ENCODE measurements around the gene KMT5C.

KMT5C gene

DNA sequence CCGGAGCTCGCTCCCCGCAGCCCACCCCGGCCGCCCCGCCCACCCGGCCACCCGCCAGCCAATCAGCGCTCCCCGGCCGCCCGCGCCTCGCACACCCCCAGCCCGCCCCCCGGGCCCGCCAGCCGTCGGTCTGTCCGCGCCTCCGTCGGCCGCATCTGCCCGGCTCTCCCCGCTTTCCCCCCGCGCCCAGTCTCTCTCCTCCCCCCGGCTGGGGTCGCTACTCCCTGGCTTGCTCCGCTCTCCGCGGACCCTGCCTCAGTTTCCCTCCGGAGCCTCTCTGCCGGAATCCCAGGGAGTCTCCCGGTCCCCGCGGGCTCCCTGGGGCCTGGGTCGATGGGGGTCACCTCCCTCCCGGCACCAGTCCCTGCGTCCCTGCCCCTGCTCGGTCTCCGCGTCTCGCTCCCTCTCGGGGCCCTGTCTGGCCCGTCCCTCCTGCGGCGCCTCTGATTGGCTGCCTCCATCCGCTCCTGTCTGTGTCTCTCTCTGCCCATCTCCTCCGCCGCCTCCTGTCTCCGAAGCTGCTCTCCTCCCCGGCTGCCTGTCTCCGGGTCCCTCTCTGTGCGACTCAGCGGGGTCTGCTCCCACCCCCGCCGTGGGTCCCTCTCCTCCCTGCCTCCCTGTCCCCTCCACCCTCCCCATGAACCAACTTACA, 30.1 kb downstream of the KMT5C start:
- no peak for DNase-seq

DNA sequence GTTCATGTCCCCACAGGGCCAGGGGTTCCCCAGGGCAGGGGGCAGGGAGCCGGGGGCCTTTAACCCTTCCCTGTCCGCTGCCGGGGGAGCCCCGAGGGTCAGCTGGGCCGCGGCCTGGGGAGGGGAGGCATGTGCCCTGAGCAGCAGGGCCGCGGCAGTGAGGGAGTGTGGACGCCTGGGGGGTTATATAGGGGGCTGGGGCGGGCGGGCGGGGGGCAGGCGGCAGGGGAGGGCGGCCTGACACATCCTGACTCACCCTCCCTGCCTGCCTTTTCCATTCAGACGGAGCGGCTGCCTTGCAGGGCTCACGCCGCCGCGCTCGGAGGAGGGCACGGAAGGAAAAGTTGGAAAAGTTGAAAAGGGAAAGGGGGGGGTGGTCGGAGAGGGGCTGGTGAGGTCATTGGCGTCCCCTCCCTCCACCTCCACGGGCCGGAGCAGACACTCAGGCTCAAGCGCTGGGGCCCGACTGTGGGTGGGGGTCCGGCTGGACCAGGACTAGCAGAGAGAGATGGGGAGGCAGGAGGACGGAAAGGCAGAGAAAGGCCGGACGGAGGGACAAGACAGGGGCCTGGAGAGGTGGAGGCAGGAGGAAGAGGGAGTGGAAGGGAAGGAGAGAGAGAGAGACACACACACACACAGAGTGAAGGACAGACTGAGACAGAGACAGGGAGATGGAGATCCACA, 30.8 kb downstream of the KMT5C start, which contains the start of gene IL11:
Gene IL11 (minus strand): TSS at position 159 of the 684 bp plus-strand sequence. CDS start 153 bp downstream, at position 6.
- no peak for DNase-seq

DNA sequence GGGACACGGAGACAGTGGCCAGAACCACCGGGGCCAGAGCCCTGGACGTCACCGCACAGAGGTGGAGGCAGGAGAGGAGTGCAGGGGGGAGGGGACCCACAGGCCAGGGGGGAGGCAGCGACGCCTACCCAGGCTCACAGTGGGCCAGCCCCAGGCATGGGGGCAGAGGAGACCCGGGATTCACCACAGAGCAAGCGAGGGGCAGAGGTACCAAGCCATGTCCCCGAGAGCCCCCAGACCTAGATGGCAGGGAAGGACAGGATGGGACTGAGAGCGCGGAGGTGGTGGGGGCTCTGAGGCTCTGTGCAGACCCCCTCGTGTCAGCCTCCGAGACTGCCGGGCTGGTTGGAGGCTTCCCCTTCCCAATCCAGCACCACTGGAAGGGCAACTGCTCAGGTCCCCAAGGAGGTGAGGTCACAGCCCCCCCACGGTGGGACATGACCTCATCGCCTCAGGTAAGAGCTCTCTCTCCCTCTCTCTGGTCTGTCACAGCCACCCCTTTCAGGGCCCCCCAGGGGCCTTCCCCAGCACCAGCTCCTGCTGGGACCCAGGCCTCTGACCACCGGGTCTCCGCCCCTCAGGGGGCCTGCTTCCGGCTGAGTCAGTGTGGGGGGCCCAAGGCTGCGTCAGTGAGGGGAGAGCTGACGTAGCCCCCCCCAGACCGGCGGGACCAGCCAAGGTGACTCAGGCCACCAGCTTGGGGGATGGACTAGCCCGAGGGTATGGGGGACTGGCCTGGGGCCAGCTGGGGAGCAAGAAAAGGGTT, 32.8 kb downstream of the KMT5C start:
- no peak for DNase-seq

DNA sequence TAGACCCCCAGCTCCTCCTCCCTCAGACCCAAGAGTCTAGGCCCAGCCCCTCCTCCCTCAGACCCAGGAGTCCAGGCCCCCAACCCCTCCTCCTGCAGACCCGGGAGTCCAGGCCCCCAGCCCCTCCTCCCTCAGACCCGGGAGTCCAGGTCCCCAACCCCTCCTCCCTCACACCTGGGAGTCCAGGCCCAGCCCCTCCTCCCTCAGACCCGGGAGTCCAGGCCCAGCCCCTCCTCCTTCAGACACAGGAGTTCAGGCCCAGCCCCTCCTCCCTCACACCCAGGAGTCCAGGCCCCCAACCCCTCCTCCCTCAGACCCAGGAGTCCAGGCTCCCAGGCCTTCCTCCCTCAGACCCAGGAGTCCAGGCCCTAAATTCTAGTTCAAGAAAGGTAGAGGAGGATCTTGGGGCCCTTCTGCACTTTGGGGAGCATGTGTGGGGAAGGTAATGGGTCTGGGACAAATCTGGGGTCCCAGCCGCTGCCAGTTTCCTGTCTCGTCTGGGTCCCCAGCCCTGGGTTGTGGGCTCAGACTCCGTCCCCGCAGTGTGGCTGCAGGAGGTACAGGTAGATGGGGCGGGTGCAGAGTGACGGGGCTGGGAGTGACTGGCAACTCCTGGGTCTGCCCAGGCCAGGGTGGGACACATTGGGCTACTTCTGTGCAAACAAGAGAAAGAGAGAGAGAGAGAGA, 33.8 kb downstream of the KMT5C start:
- no peak for DNase-seq

DNA sequence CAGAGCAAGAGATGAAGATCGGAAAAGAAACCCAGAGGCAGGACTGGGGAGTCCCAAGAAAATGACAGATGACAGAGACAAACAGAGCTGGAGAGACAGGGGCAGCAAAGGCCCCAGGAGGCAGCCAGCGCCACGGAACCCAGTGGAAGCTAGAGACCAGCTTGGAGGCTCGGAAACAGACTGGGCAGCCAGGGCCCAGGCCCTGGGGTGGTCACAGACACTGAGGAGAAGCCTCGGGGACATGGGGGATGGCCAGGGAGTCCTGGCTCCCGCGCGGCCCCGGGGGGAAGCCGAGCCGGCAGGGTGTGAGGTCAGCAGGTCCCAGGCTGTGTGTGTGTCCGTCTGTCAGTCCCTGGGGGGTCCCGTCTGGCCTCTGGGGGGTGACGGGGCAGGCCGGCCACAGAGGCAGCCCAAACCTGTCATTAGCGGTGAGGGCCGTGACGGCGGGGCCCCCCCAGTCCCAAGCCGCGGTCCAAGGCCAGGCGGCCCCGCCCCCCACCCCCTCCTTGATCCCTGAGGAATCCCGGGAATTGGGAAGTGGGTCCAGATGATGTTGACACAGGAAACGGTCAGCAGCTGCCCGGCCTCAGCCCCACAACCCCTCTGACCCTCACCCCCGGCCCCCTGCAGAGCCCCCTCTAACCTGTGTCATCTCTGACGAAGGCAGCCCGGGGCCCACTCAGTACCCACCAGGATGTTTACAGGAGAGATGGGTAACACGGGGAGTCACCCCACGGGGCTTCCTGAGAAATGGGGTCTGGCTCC, 34.5 kb downstream of the KMT5C start:
- DNase-seq, result no peak

DNA sequence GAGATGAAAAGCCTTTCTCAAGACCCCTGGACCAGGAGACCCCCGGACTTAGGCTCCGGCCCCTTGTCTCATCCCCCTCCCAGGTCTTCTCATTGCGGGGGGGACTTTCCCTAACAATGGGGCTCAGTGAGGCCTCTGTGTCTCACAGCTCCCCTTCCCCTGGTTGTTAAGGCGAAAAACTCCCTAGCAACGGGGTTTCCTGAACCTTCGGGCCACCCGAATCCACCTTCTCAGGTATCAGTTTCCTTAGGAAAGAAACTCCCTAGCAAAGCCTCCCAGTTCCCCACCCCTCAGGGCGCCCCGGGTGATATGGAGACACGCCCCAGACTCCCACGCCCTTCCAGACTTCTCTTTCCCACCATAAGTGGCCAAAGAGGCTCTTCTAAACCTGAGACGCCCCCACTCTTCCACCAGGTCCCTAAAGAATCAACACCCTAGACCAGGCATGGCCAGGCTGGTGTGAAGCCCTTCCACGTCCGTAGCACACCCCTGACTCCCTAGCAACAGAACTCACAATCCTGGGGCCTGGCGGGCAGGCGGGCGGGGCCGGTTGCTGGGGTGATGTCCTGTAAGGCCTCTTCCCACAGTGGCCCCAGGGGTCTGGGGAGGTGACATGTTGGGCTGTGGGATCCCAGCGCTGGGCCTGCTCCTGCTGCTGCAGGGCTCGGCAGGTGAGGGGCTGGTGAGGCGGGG, 36.7 kb downstream of the KMT5C start, which contains the start of gene TMEM190:
Gene TMEM190 (plus strand): TSS at position 586 of the 693 bp plus-strand sequence. CDS start 28 bp downstream, at position 614.
- no peak for DNase-seq

DNA sequence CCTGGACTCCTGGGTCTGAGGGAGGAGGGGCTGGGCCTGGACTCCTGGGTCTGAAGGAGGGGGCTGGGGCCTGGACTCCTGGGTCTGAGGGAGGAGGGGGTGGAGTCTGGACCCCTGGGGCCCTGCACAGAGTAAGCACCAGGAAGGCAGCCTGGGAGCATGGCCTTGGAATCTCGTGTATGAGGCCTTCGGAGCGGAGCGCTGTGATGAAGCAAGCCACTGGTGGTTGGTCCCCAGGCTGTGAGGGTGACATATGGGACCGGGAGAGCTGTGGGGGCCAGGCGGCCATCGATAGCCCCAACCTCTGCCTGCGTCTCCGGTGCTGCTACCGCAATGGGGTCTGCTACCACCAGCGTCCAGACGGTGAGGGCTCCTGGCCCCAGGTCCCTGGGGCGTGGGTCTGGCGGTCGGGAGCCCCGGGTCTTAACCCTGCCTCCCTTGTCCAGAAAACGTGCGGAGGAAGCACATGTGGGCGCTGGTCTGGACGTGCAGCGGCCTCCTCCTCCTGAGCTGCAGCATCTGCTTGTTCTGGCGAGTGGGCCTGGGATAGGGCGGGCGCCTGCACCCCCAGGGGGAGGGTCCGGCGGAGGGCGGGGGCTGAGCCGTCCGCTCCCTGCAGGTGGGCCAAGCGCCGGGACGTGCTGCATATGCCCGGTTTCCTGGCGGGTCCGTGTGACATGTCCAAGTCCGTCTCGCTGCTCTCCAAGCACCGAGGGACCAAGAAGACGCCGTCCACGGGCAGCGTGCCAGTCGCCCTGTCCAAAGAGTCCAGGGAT, 37.9 kb downstream of the KMT5C start:
- DNase-seq, result no peak

DNA sequence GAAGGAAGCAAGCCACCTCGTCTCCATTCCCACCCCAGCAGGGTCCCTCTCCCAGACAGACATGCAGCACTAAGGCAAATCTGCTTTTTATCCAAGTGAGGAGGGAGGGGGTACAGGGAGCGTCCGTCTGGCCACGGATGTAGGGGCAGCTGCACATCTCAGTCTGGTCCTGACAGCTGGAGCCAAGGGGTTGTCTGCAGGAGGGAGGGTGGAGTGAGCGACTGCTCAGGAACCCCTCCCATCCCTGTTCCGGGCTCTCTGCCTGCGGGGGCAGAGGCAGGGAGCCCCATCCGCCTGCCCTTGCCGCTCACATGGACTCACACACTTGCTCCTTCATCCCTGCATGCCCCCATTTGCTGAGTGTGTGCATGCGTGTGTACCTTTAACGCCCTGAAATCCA, 39.5 kb downstream of the KMT5C start:
- no peak for DNase-seq

DNA sequence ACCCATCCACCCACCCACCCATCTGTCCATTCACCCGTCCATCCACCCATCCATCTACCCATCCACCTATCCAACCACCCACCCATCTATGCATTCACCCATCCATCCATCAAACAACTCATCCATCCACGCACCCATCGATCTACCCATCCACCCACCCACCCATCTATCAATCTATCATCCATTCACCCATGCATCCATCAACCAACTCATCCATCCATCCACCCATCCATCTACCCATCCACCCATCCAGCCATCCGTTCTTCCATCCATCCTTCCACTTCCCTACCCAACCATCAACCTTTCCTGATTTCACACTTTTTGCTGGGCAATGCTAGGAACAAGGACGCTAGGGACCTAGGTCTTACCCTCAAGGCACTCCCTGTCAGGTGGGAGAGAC, 42.3 kb downstream of the KMT5C start:
- no peak for DNase-seq

DNA sequence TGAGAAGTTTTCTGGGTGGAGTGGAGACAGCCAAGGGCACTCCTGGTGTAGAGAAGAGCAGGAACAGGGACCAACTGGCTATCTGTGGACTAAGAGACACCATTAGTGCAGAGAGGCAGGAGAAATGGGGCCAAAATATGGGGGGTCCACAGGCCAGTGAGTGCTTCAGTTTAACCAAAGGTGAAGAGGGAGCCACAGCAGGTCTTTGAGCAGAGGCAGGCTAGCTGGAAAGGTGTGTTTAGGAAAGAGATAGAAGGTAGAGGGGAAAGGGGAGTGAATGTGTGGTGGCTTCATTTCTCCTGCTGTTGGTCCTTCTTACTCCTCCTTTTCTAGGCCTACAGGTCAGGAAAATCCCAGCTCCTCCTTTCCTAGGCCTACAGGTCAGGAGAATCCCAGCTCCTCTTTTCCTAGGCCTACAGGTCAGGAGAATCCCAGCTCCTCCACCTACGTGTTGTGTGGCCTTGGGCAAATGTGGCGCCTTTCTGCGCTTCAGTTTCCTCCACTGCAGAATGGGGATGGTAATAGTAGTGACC, 42.9 kb downstream of the KMT5C start:
- DNase-seq, result no peak

DNA sequence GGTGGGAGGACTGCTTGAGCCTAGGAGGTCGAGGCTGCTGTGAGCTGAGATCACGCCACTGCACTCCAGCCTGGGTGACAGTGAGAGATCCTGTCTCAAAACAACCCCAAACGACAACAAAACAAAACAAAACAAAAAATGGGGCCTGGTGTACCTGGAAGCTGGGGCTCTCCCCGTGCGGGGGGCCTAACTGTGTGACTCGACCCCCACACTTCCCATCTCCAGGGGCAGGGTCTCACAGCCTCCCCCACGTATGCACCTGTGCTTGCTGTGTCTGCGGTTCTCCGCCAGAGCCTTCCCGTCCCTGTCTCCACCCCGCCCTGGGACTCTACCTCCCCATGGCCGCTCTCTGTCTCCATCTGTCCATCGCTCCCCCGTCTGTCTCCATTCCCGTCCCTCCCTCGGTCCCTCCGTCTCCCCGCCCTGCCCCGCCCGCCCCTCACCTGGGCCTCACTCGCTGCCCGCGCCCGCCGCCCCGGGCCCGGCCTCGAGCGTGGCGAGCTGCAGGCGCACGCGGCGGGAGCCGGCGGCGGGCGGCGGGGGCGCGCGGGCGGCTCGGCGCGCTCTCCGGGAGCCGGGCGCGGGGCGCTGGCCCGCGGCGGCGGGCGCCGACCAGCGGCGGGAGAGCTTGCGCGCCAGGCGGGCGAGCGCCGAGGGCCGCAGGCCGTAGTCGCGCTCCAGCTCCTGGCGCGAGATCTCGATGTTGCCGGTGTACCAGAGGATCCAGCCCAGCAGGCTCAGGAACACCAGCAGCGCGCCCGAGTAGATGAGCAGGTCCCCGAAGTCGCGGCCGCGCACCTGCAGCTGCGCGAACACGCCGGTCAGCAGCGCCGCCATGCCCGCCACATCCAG, 43.8 kb downstream of the KMT5C start:
- peak; percentile 14 to 72 for DNase-seq

DNA sequence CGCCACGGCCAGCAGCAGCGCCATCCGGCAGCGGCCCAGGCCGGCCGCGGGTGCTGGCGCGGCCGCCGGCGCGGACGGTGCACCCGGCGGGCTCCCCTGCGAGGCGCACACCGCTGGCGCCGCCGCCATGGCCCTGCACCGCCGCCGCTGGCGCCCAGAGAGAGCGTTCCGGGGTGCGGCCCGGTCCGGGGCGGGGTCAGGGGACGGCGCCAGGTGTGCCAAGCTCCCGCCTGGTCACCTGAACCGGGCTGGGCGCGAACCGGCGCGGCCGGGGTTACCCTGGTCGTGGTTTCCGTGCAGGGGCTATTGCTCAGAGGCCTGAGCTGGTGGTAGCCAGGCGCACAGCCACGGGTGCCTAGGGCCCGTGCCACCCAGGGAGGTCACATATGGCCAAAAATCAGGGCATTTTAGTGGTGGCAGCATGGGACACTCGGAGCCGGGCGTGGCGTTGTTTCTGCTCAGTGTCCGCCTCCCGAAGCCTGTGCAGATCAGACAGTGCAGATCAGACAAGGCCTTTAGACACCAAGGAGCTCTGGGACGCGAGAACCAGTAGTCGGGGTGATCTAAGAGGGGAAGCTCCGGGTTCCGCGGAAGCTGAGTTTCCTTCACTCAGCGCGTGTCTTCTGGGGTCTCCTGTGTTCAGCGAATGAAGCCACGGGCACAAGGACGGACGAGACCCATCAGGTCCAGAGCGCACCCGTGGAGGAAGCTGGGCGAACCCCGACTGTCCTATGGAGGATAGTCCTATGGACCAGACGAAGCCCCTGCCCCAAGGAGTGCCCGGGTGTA, 44.6 kb downstream of the KMT5C start, which contains the start of gene TMEM238:
Gene TMEM238 (minus strand): TSS at position 162 of the 789 bp plus-strand sequence. CDS start 33 bp downstream, at position 129.
- peak in 1 of 2 experiments; percentile 54 for DNase-seq

DNA sequence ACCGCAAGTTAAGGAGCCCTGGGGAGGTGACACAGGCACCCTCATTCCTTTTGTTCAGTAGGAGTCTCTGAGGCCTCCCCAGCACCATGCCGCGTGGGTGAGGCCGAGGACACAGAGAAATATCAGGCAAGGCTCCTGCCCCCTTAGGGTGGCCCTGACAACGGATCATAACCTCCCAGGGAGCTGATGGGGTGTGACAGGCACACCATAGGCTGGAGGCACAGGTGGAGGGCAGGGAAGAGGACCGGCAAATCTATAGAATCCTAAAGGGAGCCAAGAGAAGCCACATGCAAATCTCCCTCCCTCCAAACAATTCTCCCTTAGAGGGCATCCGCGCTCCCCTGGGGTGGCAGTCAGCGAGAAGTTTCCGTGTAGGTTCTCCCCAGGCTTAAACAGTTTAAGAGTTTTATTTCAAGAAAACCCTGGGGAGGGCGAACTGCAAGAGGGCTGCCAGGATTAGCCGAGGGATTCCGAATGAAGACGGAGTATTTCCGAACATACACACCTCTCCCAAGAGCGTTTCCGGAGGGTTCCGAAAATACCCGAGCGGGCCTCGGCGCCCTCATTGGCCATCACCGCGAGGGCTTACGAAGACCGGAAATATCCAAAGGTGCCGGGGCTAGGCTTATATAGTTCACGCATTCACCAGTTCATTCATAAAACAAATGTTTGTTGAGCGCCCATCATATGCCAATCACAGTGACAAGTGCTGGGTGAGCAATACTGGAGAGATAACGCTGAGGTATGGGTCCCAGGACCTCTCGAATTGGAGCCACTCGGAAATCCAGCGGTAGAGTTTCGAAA, 45.4 kb downstream of the KMT5C start:
- DNase-seq, result peak; percentile 89 to 100

DNA sequence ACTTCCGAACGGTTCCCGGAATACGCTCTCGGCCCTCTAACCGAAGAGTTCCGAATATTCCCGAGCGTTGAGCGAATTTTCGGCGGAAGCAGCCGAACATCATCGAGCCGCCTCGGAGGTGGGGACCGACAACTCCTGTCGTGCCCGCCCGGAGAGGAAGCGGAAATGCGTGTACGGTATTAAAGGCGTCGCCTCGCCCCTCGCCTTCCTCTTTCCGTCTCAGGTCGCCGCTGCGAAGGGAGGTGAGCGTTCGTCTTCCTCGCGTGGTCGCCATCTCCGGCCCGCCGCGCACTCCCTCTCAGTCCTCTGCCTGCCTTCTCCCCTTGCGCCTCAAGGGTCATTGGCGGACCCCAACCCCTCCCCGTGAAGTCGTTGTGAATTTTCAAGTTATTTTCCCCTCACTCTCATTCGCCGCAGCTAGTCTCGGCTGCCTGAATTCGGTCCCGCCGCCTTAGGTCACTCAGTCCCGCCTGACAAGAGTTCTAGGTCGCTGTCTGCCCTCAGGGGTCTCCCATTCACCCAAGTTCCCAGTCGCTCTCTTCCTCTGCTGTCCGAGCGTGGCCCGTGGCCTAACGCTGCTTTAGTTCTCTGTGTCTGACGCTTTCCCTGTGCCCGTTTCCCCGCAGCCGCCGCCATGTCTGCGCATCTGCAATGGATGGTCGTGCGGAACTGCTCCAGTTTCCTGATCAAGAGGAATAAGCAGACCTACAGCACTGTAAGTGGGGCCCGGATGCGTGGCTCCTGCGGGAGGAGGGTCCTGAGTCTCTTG, 46.2 kb downstream of the KMT5C start, which contains the start of gene RPL28:
Gene RPL28 (plus strand): TSS at position 209 of the 769 bp plus-strand sequence. CDS start 426 bp downstream, at position 635.
- peak; percentile 97 to 100 for DNase-seq

DNA sequence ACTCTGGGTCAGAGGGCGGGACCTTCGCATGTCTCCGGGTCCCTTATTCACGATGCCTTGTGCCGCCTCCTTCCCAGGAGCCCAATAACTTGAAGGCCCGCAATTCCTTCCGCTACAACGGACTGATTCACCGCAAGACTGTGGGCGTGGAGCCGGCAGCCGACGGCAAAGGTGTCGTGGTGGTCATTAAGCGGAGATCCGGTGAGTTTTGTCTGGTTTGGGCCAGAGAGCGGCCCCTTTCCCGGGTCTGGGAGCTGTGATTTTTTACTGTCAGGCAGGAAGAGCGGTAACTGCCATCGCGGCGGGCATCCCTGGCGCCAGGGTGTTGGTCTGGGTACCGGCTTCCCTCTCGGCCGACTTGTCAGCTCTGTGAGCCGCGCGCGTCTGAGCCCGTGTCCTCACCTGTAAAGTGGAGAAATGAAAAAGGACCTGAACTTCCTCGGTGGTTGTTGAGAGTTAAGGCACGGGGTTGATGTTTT, 46.9 kb downstream of the KMT5C start:
- no peak for DNase-seq

DNA sequence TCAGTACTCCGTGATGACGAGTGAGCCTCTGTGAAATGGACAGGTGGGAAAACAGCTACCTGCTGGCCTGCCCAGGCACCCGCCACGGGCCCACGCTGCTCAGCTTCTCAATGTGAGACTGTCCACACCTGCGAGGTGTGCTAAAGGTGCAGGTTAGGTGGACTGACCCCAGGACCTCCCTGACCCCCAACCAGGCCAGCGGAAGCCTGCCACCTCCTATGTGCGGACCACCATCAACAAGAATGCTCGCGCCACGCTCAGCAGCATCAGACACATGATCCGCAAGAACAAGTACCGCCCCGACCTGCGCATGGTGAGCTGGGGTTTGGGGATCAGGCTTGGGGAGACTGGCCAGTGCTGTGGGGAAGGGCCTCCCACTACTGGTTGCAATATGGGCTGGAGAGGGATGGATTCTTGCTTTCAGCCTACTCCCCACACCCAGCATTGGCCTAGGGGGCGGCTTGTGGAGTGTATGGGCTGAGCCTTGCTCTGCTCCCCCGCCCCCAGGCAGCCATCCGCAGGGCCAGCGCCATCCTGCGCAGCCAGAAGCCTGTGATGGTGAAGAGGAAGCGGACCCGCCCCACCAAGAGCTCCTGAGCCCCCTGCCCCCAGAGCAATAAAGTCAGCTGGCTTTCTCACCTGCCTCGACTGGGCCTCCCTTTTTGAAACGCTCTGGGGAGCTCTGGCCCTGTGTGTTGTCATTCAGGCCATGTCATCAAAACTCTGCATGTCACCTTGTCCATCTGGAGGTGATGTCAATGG, 48.2 kb downstream of the KMT5C start:
- no peak for DNase-seq
